Measurements from ENCODE around the gene ABAT.

- TF ChIP-seq CTCF (IDR thresholded peaks at IDR 0.05) (no peak), ZFX (IDR thresholded peaks at IDR 0.05; ENCODE audit: borderline replicate concordance) (no peak)
Measured at GRCh38 chr16:8713635-8714172, 39.3 kb downstream of the ABAT start.
